Large intestine (tissue), 3 donors: ENCODE data around the gene GCC2. TPM values are rescaled to one million over a fixed set of nuclear protein-coding genes. Genes with fewer than 3 reads are reported as not detected.
A peak's percentile ranks its signal among the peaks of the same experiment; 100 is the strongest.
"Not testable (repeated sequence)": the region's sequence is repeated elsewhere in the genome, so short reads cannot be mapped to it uniquely, and the experiment has no call there.

Experiments
- DNase-seq, 2 donors: peaks; one replicate each; pipeline versions ENCODE4 v3.0.0 to v3.0.0-alpha.2; 2013
- H3K27ac ChIP-seq: one replicate; pipeline ENCODE4 v1.5.1; 2013; ENCODE audit warnings: low read length
- H3K27me3 ChIP-seq: 2 replicates; pipeline ENCODE4 v1.6.1; 2013; ENCODE audit warnings: low read length; ENCODE audit not compliant: control insufficient read depth, insufficient read depth
- H3K36me3 ChIP-seq: 2 replicates; pipeline ENCODE4 v1.6.1; 2013; ENCODE audit warnings: low read length; ENCODE audit not compliant: control insufficient read depth, insufficient read depth
- H3K4me1 ChIP-seq: one replicate; pipeline ENCODE4 v1.6.1; 2013; ENCODE audit warnings: low read length; ENCODE audit not compliant: control insufficient read depth, insufficient read depth
- H3K4me3 ChIP-seq: one replicate; pipeline ENCODE4 v1.5.1; 2013; ENCODE audit warnings: low read length
- H3K9me3 ChIP-seq: one replicate; pipeline ENCODE4 v1.6.1; 2013; ENCODE audit warnings: mild to moderate bottlenecking, low read depth, low read length, moderate library complexity; ENCODE audit not compliant: control insufficient read depth
- WGBS: methylation state at CpG from one replicate; pipeline ENCODE4 v1.1.5; 2013; ENCODE audit warnings: low lambda C conversion rate; ENCODE audit not compliant: insufficient coverage; 5-methylcytosine and 5-hydroxymethylcytosine counted together
- polyA plus RNA-seq: library from polyadenylated mRNA; unstranded; fragments of 120-200 nt; gene quantifications from one replicate; pipeline ENCODE4 v1.2.1, GENCODE V29; 2013

GCC2 gene
- polyA plus RNA-seq, 1 donor, result 95.7 TPM

GRCh38 chr2:108412995-108413710, 35.9 kb upstream of the GCC2 start:
- 0% methylated on average over 1 of the region's 1 CpG for WGBS
- DNase-seq, result no peak
- no peaks in the 10 kb centered on the region for H3K4me1 ChIP-seq
- no peaks in the 10 kb centered on the region for H3K9me3 ChIP-seq
- no peaks in the 10 kb centered on the region for H3K27me3 ChIP-seq
- no peak overlapping the region for H3K4me3 ChIP-seq
- H3K27ac ChIP-seq, result no peak overlapping the region
- no peaks in the 10 kb centered on the region for H3K36me3 ChIP-seq

DNA sequence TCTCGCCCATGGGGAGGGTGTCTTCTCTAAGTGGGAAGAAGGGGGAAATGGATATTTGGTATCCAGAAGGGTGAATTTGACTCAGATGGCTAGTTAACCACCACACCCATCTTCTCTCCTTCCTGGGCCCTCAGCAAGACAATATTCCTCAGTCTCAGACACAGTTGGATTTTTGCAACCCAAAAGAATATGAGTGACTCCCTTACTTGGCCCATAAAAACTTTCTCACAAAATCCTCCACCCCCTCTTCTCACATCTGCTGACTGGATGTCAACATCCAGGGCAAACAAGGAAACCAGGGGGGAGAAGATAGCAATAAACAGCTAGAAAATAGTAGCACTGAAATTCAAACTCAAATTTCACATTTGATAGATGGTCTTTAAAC, 35.3 kb upstream of the GCC2 start:
- no peak for DNase-seq
- Histone ChIP-seq H3K27me3 (no peaks in the 10 kb centered on the region), H3K36me3 (no peaks in the 10 kb centered on the region), H3K27ac (no peak overlapping the region), H3K4me1 (no peaks in the 10 kb centered on the region), H3K4me3 (no peak overlapping the region), H3K9me3 (no peaks in the 10 kb centered on the region)
- no CpG with 5 or more reads among the region's 1 CpG for WGBS

- no peak for DNase-seq
- Histone ChIP-seq H3K27ac (no peak overlapping the region), H3K36me3 (no peaks in the 10 kb centered on the region), H3K9me3 (no peaks in the 10 kb centered on the region), H3K4me3 (no peak overlapping the region), H3K4me1 (no peaks in the 10 kb centered on the region), H3K27me3 (no peaks in the 10 kb centered on the region)
- WGBS, result 100% methylated on average over 1 of the region's 3 CpGs
Measured at GRCh38 chr2:108414256-108414876, 34.6 kb upstream of the GCC2 start.

GRCh38 chr2:108414945-108415344, 34.1 kb upstream of the GCC2 start:
- Histone ChIP-seq H3K4me3 (no peak overlapping the region), H3K27me3 (no peaks in the 10 kb centered on the region), H3K9me3 (no peaks in the 10 kb centered on the region), H3K27ac (no peak overlapping the region), H3K4me1 (no peaks in the 10 kb centered on the region), H3K36me3 (no peaks in the 10 kb centered on the region)
- DNase-seq, result no peak
- WGBS, result no CpG with 5 or more reads among the region's 2 CpGs

GRCh38 chr2:108417254-108417653, 31.8 kb upstream of the GCC2 start:
- H3K27me3 ChIP-seq, result no peaks in the 10 kb centered on the region
- no CpG with 5 or more reads among the region's 2 CpGs for WGBS
- H3K4me3 ChIP-seq, result no peak overlapping the region
- no peak overlapping the region for H3K27ac ChIP-seq
- H3K36me3 ChIP-seq, result no peaks in the 10 kb centered on the region
- no peaks in the 10 kb centered on the region for H3K4me1 ChIP-seq
- DNase-seq, result peak; percentile 9 to 10
- H3K9me3 ChIP-seq, result no peaks in the 10 kb centered on the region

- H3K27me3 ChIP-seq, result no peaks in the 10 kb centered on the region
- peaks cover 6% of the 10 kb centered on the region for H3K4me1 ChIP-seq
- no peak for DNase-seq
- 100% methylated on average over 3 of the region's 4 CpGs for WGBS
- H3K36me3 ChIP-seq, result no peaks in the 10 kb centered on the region
- no peaks in the 10 kb centered on the region for H3K9me3 ChIP-seq
- no peak overlapping the region for H3K27ac ChIP-seq
- H3K4me3 ChIP-seq, result no peak overlapping the region
Measured at GRCh38 chr2:108418416-108418815, 30.6 kb upstream of the GCC2 start.

DNA sequence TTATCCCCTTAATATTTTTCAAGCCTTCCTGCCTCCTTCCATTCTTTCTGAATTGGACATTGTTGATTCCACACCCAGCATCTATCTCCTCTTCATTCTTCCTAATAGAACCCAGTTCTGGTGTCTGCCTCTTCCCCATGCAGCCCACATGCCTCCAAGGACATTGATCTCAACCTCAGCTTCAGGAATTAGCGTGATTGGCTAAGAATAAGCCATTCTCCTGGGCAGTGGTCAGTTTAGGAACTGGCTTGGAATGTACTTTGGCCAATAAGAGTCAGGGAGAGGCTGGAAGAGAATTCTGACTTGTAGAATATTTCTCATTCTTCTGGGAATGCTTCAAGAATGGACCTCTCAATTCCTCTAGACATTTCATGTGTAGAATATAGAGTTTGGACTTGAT, 25.9 kb upstream of the GCC2 start:
- DNase-seq, result no peak
- no peaks in the 10 kb centered on the region for H3K27me3 ChIP-seq
- H3K36me3 ChIP-seq, result no peaks in the 10 kb centered on the region
- no peaks in the 10 kb centered on the region for H3K9me3 ChIP-seq
- no CpG with 5 or more reads among the region's 1 CpG for WGBS
- peaks cover 13% of the 10 kb centered on the region for H3K4me1 ChIP-seq
- peak overlapping the region; percentile 76 for H3K27ac ChIP-seq
- no peak overlapping the region for H3K4me3 ChIP-seq

DNA sequence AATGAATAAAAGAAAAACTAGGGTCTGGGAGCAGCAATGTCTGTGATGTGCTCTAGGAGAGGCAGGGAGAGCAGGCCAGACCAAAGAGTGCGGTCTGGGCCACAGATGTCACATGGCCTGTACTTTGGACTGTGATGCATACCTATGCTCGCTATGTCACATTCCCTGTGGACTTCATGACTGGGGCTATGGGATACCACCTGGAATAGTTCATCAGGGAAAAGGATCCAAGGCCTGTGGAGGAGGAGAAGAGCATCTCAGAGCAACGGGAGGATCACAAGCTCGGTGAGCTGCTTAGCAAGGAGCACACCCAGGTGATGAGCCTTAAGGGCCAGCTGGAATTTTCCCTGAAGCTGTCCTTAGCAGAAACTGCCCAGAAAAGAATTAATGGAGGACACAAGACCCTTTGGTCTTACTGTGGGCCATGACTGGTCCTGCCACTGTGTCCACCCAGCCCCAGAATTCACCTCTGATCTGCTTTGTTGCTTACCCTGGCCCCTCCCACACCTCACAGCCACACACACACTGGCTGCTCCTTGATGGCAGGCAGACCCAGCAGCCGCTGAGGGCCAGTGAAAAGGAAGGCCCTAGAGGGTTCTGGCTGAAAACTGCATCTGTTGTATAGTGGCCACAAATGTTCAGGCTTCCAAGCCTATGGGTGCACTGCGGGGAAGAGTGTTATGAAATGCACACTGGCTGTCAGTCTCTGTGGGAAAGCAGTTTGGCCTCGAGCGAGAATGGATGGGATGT, 25.3 kb upstream of the GCC2 start:
- Histone ChIP-seq H3K27ac (peak overlapping the region; percentile 76), H3K9me3 (no peaks in the 10 kb centered on the region), H3K27me3 (no peaks in the 10 kb centered on the region), H3K4me1 (peaks cover 13% of the 10 kb centered on the region), H3K36me3 (no peaks in the 10 kb centered on the region), H3K4me3 (no peak overlapping the region)
- peak; percentile 82 to 88 for DNase-seq
- WGBS, result no CpG with 5 or more reads among the region's 8 CpGs

GRCh38 chr2:108428286-108429009, 20.6 kb upstream of the GCC2 start:
- no peaks in the 10 kb centered on the region for H3K36me3 ChIP-seq

DNA sequence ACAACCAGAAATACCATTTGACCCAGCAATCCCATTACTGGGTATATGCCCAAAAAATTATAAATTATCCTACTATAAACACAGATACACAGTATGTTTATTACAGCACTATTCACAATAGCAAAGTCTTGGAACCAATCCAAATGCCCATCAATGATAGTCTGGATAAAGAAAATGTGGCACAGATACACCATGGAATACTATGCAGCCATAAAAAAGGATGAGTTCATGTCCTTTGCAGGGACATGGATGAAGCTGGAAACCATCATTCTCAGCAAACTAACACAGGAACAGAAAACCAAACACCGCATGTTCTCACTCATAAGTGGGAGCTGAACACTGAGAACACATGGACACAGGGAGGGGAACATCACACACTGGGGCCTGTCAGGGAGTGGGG, 13.4 kb upstream of the GCC2 start:
- H3K4me3 ChIP-seq, H3K27ac ChIP-seq, H3K36me3 ChIP-seq, H3K9me3 ChIP-seq, H3K27me3 ChIP-seq, H3K4me1 ChIP-seq, DNase-seq: not testable (repeated sequence)
- no CpG with 5 or more reads among the region's 1 CpG for WGBS

More at GRCh38 chr2:108428286-108429009, 20.6 kb upstream of the GCC2 start:
- WGBS, result 89% methylated on average over 2 of the region's 2 CpGs
- H3K4me1 ChIP-seq, result peaks cover 7% of the 10 kb centered on the region
- no peak overlapping the region for H3K27ac ChIP-seq
- no peaks in the 10 kb centered on the region for H3K27me3 ChIP-seq
- no peak for DNase-seq
- H3K4me3 ChIP-seq, result no peak overlapping the region
- H3K9me3 ChIP-seq, result no peaks in the 10 kb centered on the region
